GM19455 (cell line): Measurements from ENCODE around the gene SBNO2.
"Not testable (repeated sequence)": the region's sequence is repeated elsewhere in the genome, so short reads cannot be mapped to it uniquely, and the experiment has no call there.

Source experiments
- ATAC-seq: cut with Tn5 transposase; IDR thresholded peaks from one replicate; pipeline ENCODE4 v1.9.1; 2021; ENCODE audit not compliant: unreplicated experiment

The SBNO2 gene

DNA sequence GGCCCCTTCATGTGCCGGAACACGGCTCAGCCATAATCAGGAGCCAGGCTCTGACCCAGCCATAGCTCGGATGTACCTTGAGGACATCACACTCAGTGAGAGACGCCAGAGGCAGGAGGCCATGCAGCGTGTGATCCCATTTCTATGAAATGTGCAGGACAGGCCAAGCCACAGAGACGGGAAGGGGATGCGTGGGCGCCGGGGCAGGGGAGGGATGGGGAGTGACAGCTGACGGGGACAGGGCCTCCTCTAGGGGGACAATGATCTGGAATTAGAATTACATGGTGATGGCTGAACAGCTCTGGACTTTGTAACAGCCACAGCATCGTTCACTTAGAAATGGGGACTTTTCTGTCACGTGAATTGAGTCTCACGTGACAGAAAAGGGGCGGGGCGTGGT is 34.9 kb downstream of the SBNO2 start:
- no peak for ATAC-seq

DNA sequence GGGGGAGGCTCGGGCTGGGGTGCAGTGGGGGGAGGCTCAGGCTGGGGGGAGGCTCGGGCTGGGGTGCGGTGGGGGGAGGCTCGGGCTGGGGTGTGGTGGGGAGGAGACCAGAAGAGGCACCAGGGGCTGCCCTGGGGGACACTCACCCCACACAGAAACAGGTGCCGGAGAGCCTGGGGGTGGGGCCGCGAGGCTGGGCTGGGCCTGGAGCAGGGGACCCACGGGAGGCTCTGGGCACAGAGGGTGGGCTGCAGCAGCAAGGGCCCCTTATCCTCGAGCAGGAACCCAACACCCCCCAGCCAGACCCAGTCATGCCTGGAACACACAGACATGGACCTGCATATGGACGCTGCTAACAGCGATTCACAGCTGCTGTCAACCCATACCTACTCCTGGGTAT is 35.9 kb downstream of the SBNO2 start:
- no peak for ATAC-seq

DNA sequence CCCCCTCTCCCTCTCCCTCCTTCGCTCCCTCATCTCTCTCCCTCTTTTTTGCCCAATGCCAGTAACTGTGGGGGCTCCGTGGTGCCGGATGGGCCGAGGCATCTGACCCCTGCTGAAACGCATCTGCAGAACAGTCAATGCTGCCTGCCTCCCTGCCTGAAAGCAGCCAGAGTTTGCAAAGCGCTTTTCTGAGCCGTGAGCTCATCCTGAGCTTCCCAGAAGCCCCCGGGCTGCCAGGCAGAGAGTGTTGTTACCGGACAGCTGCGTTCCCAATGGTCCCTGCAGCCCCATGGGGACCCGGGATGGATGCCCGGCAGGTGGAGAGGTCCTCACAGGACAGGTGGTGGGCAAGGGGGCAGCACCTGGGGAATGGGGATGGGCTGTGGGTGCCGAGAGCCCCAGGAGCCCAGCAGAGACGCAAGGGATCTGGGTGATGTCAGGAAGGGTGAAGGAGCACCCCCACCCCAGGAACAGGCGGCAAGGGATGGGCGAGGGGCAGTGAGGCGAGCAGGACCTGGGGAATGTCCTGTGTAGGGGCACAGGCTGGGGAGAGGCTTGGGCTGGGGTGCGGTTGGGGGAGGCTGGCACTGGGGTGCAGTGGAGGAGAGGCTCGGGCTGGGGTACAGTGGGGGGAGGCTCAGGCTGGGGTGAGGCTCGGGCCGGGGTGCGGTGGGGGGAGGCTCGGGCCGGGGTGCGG is 37.3 kb downstream of the SBNO2 start:
- no peak for ATAC-seq

DNA sequence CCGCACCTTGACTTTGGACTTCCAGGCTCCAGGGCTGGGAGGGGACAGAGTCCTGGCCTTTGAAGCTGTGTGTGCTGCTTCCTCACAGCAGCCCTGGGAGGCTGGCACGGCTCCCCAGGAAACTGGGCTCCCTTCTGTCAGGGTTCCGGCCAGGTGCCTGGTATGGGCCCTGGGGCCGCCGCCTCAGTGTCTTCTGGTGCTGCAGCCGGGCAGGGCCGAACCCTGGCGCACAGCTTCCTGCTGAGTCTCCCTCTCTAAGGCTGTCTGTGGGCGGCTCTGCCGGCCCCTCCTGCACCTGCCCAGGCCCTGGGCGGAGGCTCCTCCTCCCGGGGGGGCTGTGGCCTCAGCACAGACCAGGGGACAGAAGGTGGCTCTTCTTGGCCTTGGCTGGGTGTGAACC is 37.9 kb downstream of the SBNO2 start:
- ATAC-seq, result no peak

DNA sequence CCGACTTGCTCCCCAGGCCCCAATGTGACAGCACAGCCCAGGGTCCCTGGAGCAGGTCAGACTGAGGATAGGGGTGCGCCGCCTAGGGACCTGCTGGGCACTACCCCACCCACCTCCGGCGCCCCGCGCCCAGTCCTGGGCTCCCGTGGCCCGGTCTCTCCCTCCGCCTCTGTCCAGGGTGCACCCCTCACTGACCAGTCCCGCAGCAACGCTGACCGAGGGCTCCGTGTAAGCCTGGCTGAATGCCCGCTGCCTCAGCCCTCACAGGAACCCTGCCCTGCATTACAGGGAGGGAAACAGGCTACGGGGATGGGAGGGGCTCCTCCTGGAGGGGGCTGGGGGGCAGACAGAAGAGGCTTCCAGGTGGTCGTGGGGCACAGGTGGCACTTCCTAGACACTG is 38.6 kb downstream of the SBNO2 start:
- ATAC-seq, result no peak

DNA sequence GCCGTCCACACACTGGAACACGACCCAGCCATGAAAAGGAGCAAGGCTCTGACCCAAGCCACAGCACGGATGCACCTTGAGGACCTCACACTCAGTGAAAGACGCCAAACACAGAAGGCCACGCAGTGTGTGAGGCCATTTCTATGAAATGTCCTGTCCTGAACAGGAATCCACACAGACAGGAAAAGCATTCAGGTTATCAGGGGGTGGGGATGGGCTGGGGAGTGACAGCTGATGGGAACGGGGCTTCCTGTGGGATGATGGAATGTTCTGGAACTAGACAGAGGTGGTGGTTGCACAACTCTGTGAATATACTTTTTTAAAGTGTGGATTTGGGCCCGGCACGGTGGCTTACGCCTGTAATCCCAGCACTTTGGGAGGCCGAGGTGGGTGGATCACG is 39.6 kb downstream of the SBNO2 start:
- no peak for ATAC-seq

DNA sequence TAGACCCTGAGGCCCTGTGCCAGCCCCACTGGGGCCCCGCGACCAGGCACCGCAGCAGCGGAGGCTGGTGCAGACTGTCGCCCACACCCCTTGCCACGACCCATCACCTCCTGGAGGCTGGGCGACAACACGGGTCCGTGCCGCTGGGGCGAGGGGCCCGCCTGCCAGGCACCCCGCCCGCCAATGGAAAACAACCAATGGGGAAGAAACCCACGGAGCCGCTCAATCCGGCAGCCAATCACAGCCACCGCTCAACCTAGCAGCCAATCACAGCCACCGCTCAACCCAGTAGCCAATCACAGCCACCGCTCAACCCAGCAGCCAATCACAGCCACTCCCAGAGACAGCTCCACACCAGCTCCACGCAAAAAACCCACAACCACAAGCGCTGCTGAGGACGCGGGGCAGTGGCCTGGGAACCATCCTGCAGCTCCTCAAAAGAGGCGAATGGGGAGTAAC is 40.6 kb downstream of the SBNO2 start:
- peak; percentile 51 for ATAC-seq

DNA sequence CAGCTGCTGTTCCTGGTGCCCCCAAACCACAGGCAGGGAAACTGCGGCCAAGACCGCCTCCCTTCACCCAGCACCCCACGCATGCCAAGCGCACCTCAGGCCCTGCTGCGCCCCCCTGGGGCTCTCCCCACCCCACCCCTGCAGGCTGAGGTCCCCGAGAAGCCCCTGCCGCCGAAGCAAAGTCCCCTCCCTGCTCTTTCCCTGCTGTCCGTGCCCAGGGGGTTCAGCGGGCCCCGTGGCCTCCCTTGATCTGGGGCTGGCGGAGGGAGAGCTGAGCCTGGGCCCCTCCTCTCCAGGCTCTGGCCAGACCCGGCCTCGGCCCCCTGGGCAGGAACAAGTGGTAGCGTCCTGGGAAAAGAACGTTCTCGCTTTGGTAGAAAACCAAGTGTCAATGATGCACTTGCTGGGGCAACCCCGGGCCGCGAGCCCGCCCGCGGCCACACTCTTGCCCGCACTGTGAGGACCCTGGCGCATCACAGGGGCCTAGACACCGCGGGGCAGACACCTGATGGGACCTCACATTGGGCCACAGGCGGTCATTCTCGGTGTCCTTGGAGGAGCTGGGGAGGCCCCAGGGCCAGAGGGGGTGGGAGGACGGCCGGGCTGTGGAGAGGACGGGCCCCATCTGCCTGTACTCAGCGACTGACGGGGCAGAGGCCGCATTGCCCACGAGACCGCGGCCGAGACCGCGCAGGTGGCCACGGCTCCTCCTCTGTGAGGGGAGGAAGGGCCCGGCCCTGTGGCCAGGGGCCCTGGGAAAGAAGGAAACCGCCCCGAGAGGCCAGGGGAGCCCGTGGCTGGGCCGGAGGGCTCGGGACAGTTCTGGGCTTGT is 41.3 kb downstream of the SBNO2 start:
- ATAC-seq, result peak; percentile 21

DNA sequence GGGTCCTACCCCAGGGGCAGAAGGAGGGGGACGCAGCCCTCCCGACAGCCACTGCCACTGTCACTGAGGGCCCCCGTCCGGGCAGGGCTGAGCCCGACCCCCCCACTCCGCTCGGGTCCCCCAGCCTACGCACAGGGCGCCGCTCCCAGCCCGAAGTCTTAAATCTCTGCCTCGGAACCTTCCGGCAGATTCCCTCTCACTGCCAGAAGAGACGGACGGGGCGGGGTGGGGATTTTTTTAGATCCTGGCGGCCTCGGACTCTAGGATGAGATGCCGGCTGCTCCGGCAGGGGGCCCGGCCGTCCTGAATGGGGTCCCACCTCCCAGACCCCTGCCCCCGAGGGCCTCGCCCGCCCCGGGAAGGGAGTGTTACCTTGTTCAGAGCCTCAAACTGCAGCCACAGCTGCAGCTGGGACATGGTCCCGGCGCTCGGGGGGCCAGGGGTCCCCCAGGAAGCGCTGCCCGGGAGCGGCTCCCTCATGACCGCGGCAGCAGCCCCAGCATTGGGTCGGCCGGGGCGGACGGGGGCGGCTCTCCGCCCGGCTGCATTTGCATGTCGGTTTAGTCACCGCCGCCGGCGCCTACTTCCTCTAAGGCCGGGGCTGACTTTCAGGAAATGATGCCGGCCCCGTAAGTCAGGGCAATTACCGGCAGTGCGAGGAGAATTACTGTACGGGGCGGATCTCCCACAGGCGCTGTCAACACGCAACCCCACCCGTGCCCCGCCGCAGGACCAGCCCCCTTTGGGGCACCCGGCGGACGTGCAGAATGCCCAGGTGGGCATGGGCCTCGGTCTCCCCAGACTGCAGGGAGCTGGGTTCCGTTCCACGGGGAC is 42.1 kb downstream of the SBNO2 start:
- peak; percentile 48 for ATAC-seq

DNA sequence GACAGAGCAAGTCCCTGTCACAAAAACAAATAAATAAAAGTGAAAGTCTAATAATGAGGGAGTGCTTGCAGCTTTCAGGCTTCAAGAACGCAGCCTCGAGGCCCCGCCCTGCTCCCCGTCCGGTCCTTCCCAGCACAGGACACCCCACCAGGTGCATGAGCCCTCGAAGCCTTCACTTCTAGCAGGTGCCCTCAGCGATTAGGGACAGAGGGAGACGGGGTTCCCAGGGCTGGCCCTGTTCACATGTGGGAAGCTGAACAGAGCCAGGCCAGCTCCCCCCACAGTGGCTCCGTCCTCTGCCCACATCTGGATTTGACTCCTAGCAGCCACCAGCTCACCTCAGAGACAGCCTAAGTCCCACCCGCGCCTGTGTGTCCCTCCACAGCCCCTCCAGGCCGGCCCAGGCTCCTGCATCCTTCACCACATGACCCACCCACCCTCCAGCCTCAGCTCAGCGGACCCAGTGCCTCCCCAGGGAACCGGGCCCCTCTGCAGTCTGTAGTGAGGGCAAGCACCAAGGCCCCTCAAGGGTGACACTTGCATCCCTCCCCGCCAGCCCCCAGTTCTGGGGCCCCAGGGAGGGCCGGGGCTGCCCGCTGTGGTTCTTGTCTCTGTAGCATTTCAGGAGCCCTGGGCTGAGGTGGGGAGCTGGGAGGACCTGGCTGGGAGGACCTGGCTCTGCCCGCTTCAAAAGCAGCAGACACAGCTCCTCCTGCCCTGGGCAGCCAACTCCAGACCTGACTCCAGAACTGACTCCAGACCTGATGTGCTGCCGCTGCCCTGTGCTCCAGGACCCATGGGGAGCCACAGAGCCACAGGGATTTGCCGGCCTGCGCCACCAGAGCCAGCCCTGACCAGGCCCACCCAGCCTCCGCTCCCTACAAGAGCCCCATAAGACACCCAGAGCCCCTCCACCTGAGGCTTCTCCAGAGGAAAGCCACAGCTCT is 43.0 kb downstream of the SBNO2 start:
- no peak for ATAC-seq

DNA sequence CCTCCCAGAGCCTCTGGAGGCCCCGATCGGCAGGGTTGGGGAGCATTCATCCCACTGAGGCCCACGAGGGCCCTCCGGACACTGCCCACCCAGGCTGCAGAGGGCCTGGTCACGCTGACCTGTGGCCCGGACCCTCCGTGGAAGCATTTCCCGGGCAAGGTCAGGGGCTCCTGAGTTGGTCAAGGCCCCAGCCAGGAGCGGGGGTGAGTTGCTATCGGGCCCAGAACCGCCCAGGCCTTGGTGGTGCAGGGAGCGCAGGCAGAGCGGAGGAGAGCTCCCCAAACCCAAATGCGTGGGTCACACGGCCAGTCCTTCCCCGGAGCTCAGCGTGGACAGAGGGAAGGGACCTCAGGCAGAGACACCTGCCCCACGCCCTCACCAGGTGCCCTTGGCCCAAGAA is 44.5 kb downstream of the SBNO2 start:
- ATAC-seq, result no peak

DNA sequence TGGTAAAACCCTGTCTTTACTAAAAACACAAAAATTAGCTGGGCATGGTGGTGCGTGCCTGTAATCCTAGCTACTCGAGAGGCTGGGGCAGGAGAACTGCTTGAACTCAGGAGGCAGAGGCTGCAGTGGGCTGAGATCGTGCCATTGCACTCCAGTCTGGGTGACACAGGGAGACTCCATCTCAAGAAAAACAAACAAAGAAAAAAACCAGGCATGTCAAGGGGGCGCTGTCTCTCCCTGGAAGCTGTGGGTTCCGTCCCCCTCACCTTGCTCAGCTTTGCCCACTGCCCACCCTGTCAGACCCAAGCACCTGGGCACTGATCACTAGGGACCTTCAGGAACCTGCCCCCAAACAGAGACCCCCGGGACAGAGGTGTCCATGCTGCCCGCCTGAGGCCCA is 45.0 kb downstream of the SBNO2 start:
- not testable (repeated sequence) for ATAC-seq

DNA sequence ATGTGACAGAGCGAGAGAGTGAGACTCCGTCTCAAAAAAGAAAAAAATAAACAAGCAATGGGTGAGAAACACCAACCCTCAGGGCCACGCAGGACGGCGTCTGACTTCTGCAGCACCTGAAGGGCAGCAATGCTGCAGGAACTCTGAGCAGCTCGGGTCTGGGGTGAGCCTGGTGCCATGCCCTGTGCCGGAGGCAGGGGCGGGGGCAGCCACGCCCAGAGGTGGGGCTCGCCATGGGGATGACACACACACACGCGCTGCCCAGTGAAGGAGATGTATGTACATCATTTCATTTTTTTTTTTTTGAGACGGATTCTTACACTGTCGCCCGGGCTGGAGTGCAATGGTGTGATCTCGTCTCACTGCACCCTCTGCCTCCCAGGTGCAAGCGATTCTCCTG is 46.0 kb downstream of the SBNO2 start:
- ATAC-seq, result no peak

DNA sequence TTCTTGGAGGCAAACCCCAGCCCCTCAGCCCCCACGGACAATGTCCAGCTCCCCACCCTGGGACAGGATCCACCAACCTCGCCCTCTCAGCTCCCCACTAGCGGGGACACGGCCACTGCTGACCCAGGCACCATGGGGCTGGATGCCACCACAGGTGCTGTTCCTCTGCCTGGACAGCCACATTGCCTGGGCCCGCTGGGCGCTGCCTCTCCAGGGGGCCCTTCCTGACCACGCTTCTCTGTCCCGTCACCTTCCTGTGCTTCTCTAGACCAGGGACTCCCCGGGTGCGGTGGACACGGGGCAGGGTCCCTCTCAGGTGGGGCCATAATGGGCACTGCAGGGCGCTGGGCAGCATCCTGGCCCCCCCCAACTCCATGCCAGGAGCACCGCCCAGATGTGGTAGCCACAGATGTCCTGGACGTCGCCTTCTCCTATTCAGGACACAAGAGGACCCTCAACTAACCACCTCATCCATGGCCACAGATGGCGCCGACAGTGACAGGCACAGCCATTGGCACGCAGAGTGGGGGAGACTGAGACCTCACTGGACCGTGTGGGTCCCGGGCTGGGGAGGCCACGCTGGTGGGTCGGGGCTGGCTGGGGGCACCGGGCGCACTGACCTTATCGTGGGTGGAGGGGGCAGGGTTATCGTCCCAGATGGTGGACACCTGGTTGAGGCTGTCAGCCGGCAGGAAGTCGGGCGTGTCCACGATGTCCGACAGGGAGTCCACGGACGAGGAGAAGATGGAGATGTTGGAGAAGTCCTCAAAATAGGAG is 46.9 kb downstream of the SBNO2 start:
- ATAC-seq, result no peak

DNA sequence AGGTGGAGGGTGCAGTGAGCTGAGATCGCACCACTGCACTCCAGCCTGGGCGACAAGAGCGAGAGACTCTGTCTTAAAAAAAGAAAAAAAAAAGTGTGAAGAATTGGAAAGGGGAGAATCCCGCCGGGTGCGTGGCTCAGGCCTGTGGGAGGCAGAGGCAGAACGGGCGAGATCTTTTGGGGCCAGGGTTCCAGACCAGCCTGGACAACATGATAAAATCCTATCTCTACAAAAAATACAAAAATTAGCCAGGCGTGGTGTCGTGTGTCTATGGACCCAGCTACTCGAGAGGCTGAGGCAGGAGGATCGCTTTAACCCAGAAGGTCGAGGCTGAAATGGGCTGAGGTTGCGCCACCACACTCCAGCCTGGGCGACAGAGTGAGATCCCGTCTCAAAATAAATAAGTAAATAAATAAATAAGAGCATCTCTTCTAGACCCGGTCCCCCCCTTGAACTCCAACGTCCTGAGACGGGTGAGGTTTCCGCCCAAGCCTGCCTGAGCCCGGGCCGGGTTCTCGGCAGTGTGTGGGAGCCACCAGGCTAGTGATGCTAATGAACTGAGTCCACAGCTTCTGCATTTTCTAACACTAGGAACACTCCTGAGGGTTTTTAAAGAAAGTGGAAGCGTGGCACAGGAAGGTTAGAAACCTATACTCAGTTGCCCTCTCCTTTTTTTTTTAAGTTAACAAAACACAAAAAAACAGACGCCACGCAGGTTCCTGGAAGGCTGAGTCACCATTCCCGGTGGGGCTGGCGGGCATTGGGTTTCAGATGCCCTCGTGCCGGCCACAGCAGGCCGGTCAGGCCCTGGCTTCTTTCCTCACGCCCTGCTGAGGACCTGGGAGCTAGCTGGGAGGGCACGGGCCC is 48.2 kb downstream of the SBNO2 start:
- ATAC-seq, result no peak

DNA sequence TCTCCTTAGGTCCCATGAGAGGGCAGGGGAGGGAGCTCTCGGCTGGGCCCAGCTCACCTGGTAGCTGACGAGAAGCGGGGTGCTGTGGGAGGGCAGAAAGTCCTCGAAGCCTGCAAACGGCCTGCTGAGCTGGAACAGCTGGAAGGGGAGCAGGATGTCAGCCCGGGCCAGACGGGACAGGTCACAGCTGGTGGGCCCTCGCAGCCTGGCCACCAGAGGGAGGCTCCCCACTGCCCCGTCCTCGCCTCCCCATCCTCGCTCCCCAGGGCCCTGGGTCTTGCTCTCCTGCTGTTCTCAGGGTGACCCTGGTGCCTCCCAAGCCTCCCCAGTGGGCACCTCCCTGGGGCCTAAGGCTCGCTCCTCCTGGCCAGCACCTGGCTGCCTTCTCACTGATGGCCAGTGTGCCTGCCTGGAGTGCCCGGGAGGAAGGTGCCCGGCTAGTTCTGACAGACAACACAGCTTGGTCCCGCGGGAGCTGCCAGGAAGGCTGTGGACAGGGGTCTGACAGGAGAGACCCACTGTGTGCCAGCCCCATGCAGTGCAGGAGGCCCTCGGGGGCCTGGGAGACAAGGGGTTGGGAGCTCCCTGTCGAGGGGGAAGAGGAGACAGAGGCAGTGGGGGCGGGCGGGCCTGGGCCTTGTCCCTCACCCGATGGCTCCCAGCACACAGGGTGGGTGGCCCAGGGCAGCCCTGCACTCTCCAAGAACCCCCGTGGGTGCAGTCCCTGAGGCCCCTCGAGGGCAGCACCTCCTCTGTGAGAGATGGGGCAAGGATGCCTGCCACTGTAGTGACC is 50.0 kb downstream of the SBNO2 start:
- no peak for ATAC-seq

DNA sequence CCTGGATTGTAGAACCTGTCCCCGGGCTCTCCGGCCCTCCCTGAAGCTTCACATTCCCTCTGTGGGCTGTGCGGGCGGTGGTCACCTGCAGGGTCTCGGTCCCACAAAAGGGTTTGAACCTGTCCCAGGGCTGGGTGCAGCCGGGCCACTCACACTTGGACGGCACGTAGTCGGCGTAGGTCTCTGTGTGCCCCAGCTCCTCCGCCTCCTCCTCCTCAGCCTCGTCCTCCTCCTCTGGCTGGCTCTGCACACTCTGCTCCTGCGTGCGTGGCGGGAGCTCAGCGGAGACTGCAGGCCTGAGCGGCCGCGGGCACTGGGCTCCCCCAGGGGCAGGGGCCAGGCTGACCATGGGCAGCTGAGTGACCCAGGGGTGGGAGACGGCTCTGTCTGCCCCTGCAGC is 50.7 kb downstream of the SBNO2 start:
- no peak for ATAC-seq

DNA sequence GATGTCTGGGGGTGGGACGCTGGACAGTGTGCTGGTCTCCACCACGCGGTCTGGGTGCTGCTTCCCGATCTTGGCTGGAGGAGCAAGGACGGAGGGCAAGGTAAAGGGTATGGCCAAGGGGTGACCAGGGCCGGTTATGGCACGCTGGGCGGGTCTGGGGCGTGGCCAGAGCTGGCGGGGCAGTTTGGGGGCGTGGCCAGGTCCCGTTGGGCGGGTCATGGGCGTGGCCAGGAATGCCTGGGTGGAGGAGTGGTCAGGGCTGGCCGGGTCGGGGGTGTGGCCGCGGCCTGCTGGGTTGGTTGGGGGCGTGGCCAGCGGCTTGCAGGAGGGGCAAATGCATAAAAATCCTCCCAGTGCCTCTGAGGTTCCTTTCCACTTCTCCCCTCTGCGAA is 51.1 kb downstream of the SBNO2 start:
- no peak for ATAC-seq
